Epithelial cell of prostate (primary cell): ENCODE data around the gene KCND1.
A peak's percentile ranks its signal among the peaks of the same experiment; 100 is the strongest.

Experiments
- DNase-seq: peaks from one replicate; pipeline ENCODE4 v3.0.0-alpha.2; 2011; ENCODE audit warnings: low read depth, low spot score
- H3K27ac ChIP-seq: fragments of 450-650 bp; 2 replicates; pipeline ENCODE4 v1.5.1; 2017; ENCODE audit warnings: mild to moderate bottlenecking

Gene KCND1

DNA sequence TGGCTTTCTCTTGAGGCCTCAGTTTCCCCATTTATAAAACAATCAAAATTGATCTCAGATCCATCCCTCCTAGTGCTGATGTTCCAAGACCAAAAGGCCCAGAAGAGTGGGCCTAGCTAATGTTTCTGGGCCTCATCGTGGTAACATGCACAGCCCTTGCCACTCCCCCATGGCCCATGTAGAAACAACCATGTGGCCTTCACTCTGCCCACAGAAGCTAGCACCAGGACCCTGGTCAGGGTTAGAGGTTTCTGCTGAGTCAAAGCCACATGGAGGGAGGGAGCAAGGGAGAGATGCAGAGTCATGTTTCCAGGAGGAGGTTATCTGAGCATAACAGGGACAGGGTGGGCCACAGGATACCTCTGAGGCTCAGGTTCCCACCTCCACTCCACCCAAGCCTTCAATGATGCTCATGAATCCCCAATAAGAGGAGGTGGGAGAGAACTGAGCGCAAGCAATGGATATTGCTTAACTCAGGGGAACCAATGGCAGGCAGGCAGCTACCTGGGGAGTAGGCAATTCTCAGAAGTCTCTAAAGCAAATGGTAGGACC, 31.2 kb downstream of the KCND1 start:
- H3K27ac ChIP-seq = no peak overlapping the region
- no peak for DNase-seq

- DNase-seq = no peak
- H3K27ac ChIP-seq = no peak overlapping the region
These were observed 32.0 kb downstream of the KCND1 start for GRCh38 chrX:48939524-48940228.

- no peak for DNase-seq
- H3K27ac ChIP-seq = no peak overlapping the region
These were observed 32.8 kb downstream of the KCND1 start for GRCh38 chrX:48938721-48939425.

GRCh38 chrX:48937054-48937907, 34.4 kb downstream of the KCND1 start:
- H3K27ac ChIP-seq = no peak overlapping the region

GRCh38 chrX:48936429-48937053, 35.1 kb downstream of the KCND1 start:
- DNase-seq = no peak
- H3K27ac ChIP-seq = no peak overlapping the region

More at GRCh38 chrX:48937054-48937907, 34.4 kb downstream of the KCND1 start:
- no peak for DNase-seq

GRCh38 chrX:48935301-48935670, 36.4 kb downstream of the KCND1 start:
- no peak for DNase-seq
- no peak overlapping the region for H3K27ac ChIP-seq

DNA sequence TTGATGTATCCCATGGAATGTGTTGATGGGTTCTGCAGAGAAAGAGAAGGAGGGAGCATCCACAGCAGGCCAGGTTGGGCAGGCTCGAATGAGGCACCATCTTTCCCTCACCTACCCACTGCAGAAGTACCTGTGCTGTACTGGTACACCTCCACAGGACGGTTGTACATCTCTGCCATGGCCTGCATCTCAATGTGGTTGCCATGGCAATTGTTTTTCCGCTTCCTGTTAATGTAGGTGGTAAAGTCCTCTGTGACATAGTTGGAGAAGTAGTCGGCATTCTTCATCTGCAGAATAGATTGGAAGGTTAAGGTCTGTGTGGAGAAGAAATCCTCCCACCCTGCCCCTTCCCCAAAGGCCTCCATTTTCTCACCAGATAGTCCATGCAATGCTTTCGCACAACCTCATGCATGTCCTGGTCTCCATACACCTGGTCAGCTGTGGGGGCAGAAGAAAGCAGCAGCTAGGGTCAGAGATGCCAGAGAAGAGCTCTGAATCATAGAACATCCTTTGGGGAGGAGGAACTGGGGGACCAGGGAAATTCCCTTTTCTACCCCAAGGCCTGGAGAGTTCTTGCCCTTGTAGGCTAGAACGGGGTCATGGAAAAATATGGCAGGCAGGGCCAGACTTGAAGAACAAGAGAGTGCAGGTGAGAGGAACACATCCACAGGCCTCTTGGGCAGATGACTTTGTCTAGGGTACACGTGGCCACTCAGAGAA, 36.9 kb downstream of the KCND1 start:
- H3K27ac ChIP-seq = no peak overlapping the region
- no peak for DNase-seq

DNA sequence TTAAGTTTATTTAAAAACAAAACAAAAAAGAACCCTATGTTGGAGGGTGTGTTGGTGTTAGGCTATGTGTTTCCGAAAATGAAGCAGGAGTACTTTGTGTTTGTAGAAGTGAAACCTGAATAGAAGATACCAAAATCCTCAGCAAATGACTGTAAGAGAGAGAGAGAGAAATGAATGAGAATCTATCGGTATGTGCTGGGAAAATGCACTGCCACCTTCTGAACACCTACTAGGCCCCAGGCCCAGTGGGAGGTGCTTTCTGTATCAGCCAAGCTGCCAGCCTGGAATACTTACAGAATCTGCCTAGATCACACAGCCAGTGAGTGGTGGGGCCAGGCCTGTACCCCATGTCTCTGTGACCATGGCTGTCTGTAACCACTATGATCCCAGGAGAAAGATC, 37.9 kb downstream of the KCND1 start:
- DNase-seq = no peak
- no peak overlapping the region for H3K27ac ChIP-seq

- no peak for DNase-seq
- H3K27ac ChIP-seq = no peak overlapping the region
These were observed 43.8 kb downstream of the KCND1 start for GRCh38 chrX:48927736-48928382.

DNA sequence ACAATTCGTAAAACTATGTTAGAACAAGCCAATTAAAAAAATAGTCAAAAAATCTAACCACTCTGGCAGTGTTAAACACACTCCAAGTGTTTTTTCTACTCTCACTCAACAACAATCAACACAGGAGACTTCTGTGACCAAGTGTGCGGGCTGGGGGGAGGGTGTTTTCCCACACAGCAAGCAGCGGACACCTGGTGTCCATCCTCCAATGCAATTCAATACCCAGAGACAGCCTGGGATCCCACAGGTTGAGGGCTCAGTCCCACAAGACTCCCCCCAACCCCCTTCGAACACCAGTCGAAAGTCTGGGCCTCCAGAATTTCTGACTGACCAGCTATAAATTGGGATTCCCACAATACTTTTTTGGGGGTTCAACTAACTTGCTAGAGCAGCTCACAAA, 44.5 kb downstream of the KCND1 start:
- DNase-seq = no peak
- H3K27ac ChIP-seq = no peak overlapping the region

DNA sequence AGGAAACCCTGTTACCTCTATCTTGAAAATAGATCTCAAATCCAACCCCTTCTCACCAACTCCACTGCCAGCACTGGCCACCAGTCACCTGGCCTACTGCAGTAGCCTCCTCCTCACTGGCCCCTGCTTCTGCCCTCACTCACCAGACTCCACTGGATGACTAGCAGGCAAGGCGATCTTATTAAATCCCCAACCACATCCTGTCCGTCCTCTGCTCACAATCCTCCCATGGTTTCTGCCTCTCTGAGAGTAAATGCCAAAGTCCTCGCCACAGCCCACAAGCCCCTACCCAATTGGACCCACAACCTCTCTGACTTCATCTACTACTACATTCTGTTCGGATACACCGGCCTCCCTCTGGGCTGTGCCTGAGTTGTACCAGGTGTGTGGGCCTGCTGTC, 47.4 kb downstream of the KCND1 start:
- DNase-seq = no peak
- H3K27ac ChIP-seq = no peak overlapping the region

GRCh38 chrX:48923771-48924170, 47.9 kb downstream of the KCND1 start:
- DNase-seq = no peak
- H3K27ac ChIP-seq = no peak overlapping the region

- no peak overlapping the region for H3K27ac ChIP-seq
These were observed 50.9 kb downstream of the KCND1 start for GRCh38 chrX:48920718-48921104.

GRCh38 chrX:48919947-48920717, 51.5 kb downstream of the KCND1 start:
- no peak overlapping the region for H3K27ac ChIP-seq
- DNase-seq = no peak

More at GRCh38 chrX:48920718-48921104, 50.9 kb downstream of the KCND1 start:
- no peak for DNase-seq

- peak overlapping the region; percentile 10 for H3K27ac ChIP-seq
- no peak for DNase-seq
These were observed 52.2 kb downstream of the KCND1 start for GRCh38 chrX:48919360-48919841.

GRCh38 chrX:48918643-48919340, 52.9 kb downstream of the KCND1 start, which contains the start of gene PIM2:
TSS of gene PIM2 (minus strand) at chrX:48919024. CDS start at chrX:48918834, 190 bp downstream.
- peak within 1 kb of the TSS; percentile 20 for H3K27ac ChIP-seq
- peak; percentile 52 for DNase-seq

- no peak for DNase-seq
- H3K27ac ChIP-seq = peak overlapping the region; percentile 20
These were observed 53.4 kb downstream of the KCND1 start for GRCh38 chrX:48918301-48918642.
